WTC11 (cell line): ENCODE data around the gene KY. TPM values are rescaled to one million over a fixed set of nuclear protein-coding genes. Genes with fewer than 3 reads are reported as not detected.

Experiments
- ATAC-seq: fragments of 200-7000 bp; cut with Tn5 transposase; 2 replicates; pipeline ENCODE4 v1.10.0; 2021; ENCODE audit warnings: mild to moderate bottlenecking, moderate library complexity
- CTCF ChIA-PET: fragments of 300-600 bp; sonication (Branson Sonifier 250); formaldehyde crosslinking; loops from one replicate; lab custom pipeline; 2021; ENCODE audit warnings: antibody characterized with exemption; lab: Charles Lee
- POLR2A ChIA-PET: fragments of 350-600 bp; sonication (Branson Sonifier 250); formaldehyde crosslinking; loops from one replicate; lab custom pipeline; 2021; ENCODE audit warnings: antibody characterized with exemption; lab: Charles Lee
- DNase-seq: peaks from one replicate; pipeline ENCODE4 v3.0.0; 2021; ENCODE audit warnings: low spot score
- H3K27ac Mint-ChIP-seq: 2 replicates; pipeline ENCODE4 v1.8.0; 2021; ENCODE audit warnings: mixed read lengths
- H3K27me3 Mint-ChIP-seq: 2 replicates; pipeline ENCODE4 v1.8.0; 2021; ENCODE audit warnings: low read depth, mild to moderate bottlenecking, moderate library complexity, mixed read lengths
- H3K36me3 Mint-ChIP-seq: 2 replicates; pipeline ENCODE4 v1.8.0; 2021; ENCODE audit warnings: mixed read lengths
- H3K4me1 Mint-ChIP-seq: 2 replicates; pipeline ENCODE4 v1.8.0; 2022; ENCODE audit warnings: mixed read lengths
- H3K4me3 Mint-ChIP-seq: 2 replicates; pipeline ENCODE4 v1.8.0; 2021; ENCODE audit warnings: mild to moderate bottlenecking, moderate library complexity, mixed read lengths
- H3K9me3 Mint-ChIP-seq: 2 replicates; pipeline ENCODE4 v1.8.0; 2021; ENCODE audit warnings: mixed read lengths
- AR ChIP-seq: fragments of 250-450 bp; sonication (Bioruptor Pico); IDR thresholded peaks from 2 replicates; pipeline ENCODE4 v1.9.0; 2021; ENCODE audit warnings: mild to moderate bottlenecking
- ATF1 ChIP-seq: sonication (generic); formaldehyde crosslinking; IDR thresholded peaks from 2 replicates; pipeline ENCODE4 v1.8.1; 2023; ENCODE audit warnings: mild to moderate bottlenecking, moderate library complexity, missing genetic modification reagents
- E2F4 ChIP-seq: sonication (generic); formaldehyde crosslinking; IDR thresholded peaks from 2 replicates; pipeline ENCODE4 v1.8.1; 2022; ENCODE audit warnings: low read depth, mild to moderate bottlenecking, moderate library complexity, missing genetic modification reagents, borderline replicate concordance
- FOXP1 ChIP-seq: sonication (generic); formaldehyde crosslinking; IDR thresholded peaks from 2 replicates; pipeline ENCODE4 v1.8.0; 2022; ENCODE audit warnings: missing genetic modification reagents, mild to moderate bottlenecking, moderate library complexity, borderline replicate concordance
- HMGXB4 ChIP-seq: sonication (generic); formaldehyde crosslinking; IDR thresholded peaks from 2 replicates; pipeline ENCODE4 v1.8.1; 2023; ENCODE audit warnings: mild to moderate bottlenecking, moderate library complexity, missing genetic modification reagents
- IRF1 ChIP-seq: sonication (generic); formaldehyde crosslinking; IDR thresholded peaks from 2 replicates; pipeline ENCODE4 v1.8.0; 2023; ENCODE audit warnings: missing genetic modification reagents
- JAZF1 ChIP-seq: fragments of 250-450 bp; sonication (Bioruptor Pico); IDR thresholded peaks from 2 replicates; pipeline ENCODE4 v1.9.0; 2021; ENCODE audit warnings: moderate library complexity, mild to moderate bottlenecking, inconsistent platforms
- MXD4 ChIP-seq: fragments of 250-450 bp; sonication (Bioruptor Pico); IDR thresholded peaks from 2 replicates; pipeline ENCODE4 v1.8.0; 2021; ENCODE audit warnings: mild to moderate bottlenecking, moderate library complexity, borderline replicate concordance
- NFE2L1 ChIP-seq: sonication (generic); formaldehyde crosslinking; IDR thresholded peaks from 2 replicates; pipeline ENCODE4 v1.8.1; 2023; ENCODE audit warnings: missing genetic modification reagents
- NFYB ChIP-seq: sonication (generic); formaldehyde crosslinking; conservative IDR thresholded peaks from 2 replicates; pipeline ENCODE4 v1.8.0; 2022; ENCODE audit warnings: low read depth, missing genetic modification reagents
- NR1H2 ChIP-seq: sonication (generic); formaldehyde crosslinking; IDR thresholded peaks from 2 replicates; pipeline ENCODE4 v1.9.0; 2021; ENCODE audit warnings: mild to moderate bottlenecking, moderate library complexity, missing genetic modification reagents
- PREB ChIP-seq: sonication (generic); formaldehyde crosslinking; IDR thresholded peaks from 2 replicates; pipeline ENCODE4 v1.8.1; 2022; ENCODE audit warnings: mild to moderate bottlenecking, missing genetic modification reagents, moderate library complexity, borderline replicate concordance
- SMAD4 ChIP-seq: sonication (generic); formaldehyde crosslinking; IDR thresholded peaks from 2 replicates; pipeline ENCODE4 v1.8.0; 2022; ENCODE audit warnings: mild to moderate bottlenecking, missing genetic modification reagents
- TCF7 ChIP-seq: sonication (generic); formaldehyde crosslinking; IDR thresholded peaks from 2 replicates; pipeline ENCODE4 v1.8.0; 2022; ENCODE audit warnings: mild to moderate bottlenecking, low read depth, missing genetic modification reagents, moderate library complexity
- TEAD1 ChIP-seq: sonication (generic); formaldehyde crosslinking; IDR thresholded peaks from 2 replicates; pipeline ENCODE4 v1.8.0; 2022; ENCODE audit warnings: mild to moderate bottlenecking, missing genetic modification reagents
- USF1 ChIP-seq: sonication (generic); formaldehyde crosslinking; IDR thresholded peaks from 2 replicates; pipeline ENCODE4 v1.8.0; 2022; ENCODE audit warnings: mild to moderate bottlenecking, missing genetic modification reagents
- ZNF317 ChIP-seq: sonication (generic); formaldehyde crosslinking; IDR thresholded peaks from 2 replicates; pipeline ENCODE4 v1.8.1; 2023; ENCODE audit warnings: low read depth, mild to moderate bottlenecking, moderate library complexity, missing genetic modification reagents, borderline replicate concordance
- total RNA-seq: library from RNA; stranded (reverse); gene quantifications from 3 replicates; pipeline ENCODE4 v1.2.3, GENCODE V29; 2021
- TF ChIP-seq, protein P1 (sequence below): sonication (generic); formaldehyde crosslinking; conservative IDR thresholded peaks from 2 replicates; pipeline ENCODE4 v1.8.1; 2023; ENCODE audit warnings: mild to moderate bottlenecking, low read depth, missing genetic modification reagents, moderate library complexity
- TF ChIP-seq, protein P2 (sequence below): sonication (generic); formaldehyde crosslinking; IDR thresholded peaks from 2 replicates; pipeline ENCODE4 v1.8.0; 2022; ENCODE audit warnings: mild to moderate bottlenecking, missing genetic modification reagents

The KY gene
- total RNA-seq, 1 experiment from 2014 or later: not detected

- no peak for TF ChIP-seq PREB
- TF ChIP-seq AR (CRISPR knock-in tag): no peak
- TF ChIP-seq E2F4 (CRISPR knock-in tag): no peak
These were observed 43.0 kb upstream of the KY start (continued) for GRCh38 chr3:134693804-134694203.

- H3K27ac Mint-ChIP-seq: no peak overlapping the region
- DNase-seq: no peak
- ChIA-PET CTCF (interaction anchor here (1.2 to 1.5 kb wide), 2 partner anchors 16 to 42 kb away, joined by 3 read pairs; partner anchors contain the start of gene KY), POLR2A (no interaction called here)
- H3K36me3 Mint-ChIP-seq: no peaks in the 10 kb centered on the region
- peaks cover 4% of the 10 kb centered on the region; the same call in 1 of the 2 replicates for H3K9me3 Mint-ChIP-seq
- no peak overlapping the region for H3K4me3 Mint-ChIP-seq
- ATAC-seq: no peak
- H3K4me1 Mint-ChIP-seq: no peaks in the 10 kb centered on the region
- H3K27me3 Mint-ChIP-seq: peaks cover 42% of the 10 kb centered on the region
- TF ChIP-seq IRF1 (no peak), HMGXB4 (CRISPR knock-in tag) (no peak), MXD4 (no peak), JAZF1 (CRISPR knock-in tag) (no peak), ZNF317 (CRISPR knock-in tag) (no peak), TEAD1 (CRISPR knock-in tag) (no peak), NFE2L1 (CRISPR knock-in tag) (no peak), USF1 (CRISPR knock-in tag) (no peak), NR1H2 (CRISPR knock-in tag) (no peak), NFYB (CRISPR knock-in tag) (no peak), SMAD4 (CRISPR knock-in tag) (no peak), PREB (no peak), ATF1 (no peak), TCF7 (CRISPR knock-in tag) (no peak), FOXP1 (CRISPR knock-in tag) (no peak)
- TF ChIP-seq, protein P1, sequence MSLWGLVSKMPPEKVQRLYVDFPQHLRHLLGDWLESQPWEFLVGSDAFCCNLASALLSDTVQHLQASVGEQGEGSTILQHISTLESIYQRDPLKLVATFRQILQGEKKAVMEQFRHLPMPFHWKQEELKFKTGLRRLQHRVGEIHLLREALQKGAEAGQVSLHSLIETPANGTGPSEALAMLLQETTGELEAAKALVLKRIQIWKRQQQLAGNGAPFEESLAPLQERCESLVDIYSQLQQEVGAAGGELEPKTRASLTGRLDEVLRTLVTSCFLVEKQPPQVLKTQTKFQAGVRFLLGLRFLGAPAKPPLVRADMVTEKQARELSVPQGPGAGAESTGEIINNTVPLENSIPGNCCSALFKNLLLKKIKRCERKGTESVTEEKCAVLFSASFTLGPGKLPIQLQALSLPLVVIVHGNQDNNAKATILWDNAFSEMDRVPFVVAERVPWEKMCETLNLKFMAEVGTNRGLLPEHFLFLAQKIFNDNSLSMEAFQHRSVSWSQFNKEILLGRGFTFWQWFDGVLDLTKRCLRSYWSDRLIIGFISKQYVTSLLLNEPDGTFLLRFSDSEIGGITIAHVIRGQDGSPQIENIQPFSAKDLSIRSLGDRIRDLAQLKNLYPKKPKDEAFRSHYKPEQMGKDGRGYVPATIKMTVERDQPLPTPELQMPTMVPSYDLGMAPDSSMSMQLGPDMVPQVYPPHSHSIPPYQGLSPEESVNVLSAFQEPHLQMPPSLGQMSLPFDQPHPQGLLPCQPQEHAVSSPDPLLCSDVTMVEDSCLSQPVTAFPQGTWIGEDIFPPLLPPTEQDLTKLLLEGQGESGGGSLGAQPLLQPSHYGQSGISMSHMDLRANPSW (CRISPR knock-in tag): no peak
- TF ChIP-seq, protein P2, sequence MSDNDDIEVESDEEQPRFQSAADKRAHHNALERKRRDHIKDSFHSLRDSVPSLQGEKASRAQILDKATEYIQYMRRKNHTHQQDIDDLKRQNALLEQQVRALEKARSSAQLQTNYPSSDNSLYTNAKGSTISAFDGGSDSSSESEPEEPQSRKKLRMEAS: no peak
These were observed 42.4 kb upstream of the KY start for GRCh38 chr3:134693226-134693625.
